Smooth muscle cell (in vitro differentiated cells): ENCODE measurements around the gene MGAT4D. TPM values are rescaled to one million over a fixed set of nuclear protein-coding genes. Genes with fewer than 3 reads are reported as not detected.
"Not testable (repeated sequence)": the region's sequence is repeated elsewhere in the genome, so short reads cannot be mapped to it uniquely, and the experiment has no call there.

Experiments
- DNase-seq: peaks from one replicate; lab custom pipeline; 2025; ENCODE audit not compliant: unreplicated experiment; lab: John Stamatoyannopoulos, UW
- H2AFZ ChIP-seq: fragments of 200-600 bp; sonication (generic); 2 replicates; pipeline ENCODE4 v1.6.0; 2016; ENCODE audit warnings: antibody characterized with exemption, low read depth, mild to moderate bottlenecking
- H3F3A ChIP-seq: fragments of 200-600 bp; sonication (generic); 2 replicates; pipeline ENCODE4 v1.6.0; 2017; ENCODE audit warnings: antibody characterized with exemption, low read depth
- H3K27ac ChIP-seq: fragments of 200-600 bp; sonication (generic); 2 replicates; pipeline ENCODE4 v1.5.1; 2016; ENCODE audit warnings: low read depth, mild to moderate bottlenecking
- H3K27me3 ChIP-seq: fragments of 200-600 bp; sonication (generic); 2 replicates; pipeline ENCODE4 v1.6.1; 2016; ENCODE audit warnings: low read depth, mild to moderate bottlenecking
- H3K36me3 ChIP-seq: fragments of 200-600 bp; sonication (generic); 2 replicates; pipeline ENCODE4 v1.5.1; 2016; ENCODE audit warnings: low read depth
- H3K4me1 ChIP-seq: fragments of 200-600 bp; sonication (generic); 2 replicates; pipeline ENCODE4 v1.5.1; 2016; ENCODE audit warnings: low read depth
- H3K4me2 ChIP-seq: fragments of 200-600 bp; sonication (generic); 2 replicates; pipeline ENCODE4 v1.6.0; 2016; ENCODE audit warnings: mild to moderate bottlenecking
- H3K4me3 ChIP-seq: fragments of 200-600 bp; sonication (generic); 2 replicates; pipeline ENCODE4 v1.5.1; 2016; ENCODE audit warnings: mild to moderate bottlenecking
- H3K79me2 ChIP-seq: fragments of 200-600 bp; sonication (generic); 2 replicates; pipeline ENCODE4 v1.6.0; 2016; ENCODE audit warnings: low read depth, mild to moderate bottlenecking
- H3K9ac ChIP-seq: fragments of 200-600 bp; sonication (generic); 2 replicates; pipeline ENCODE4 v1.6.0; 2016; ENCODE audit warnings: low read depth
- H3K9me3 ChIP-seq: fragments of 200-600 bp; sonication (generic); replicated peaks from 2 replicates; pipeline ENCODE4 v1.5.1; 2016; ENCODE audit warnings: low read depth
- H4K20me1 ChIP-seq: fragments of 200-600 bp; sonication (generic); 2 replicates; pipeline ENCODE4 v1.6.0; 2016; ENCODE audit warnings: low read depth
- WGBS: methylation state at CpG from one replicate; pipeline ENCODE4 v1.1.7; 2016; ENCODE audit warnings: low lambda C conversion rate; 5-methylcytosine and 5-hydroxymethylcytosine counted together
- polyA plus RNA-seq: library from polyadenylated mRNA; unstranded; fragments of >200 nt; fragmentation: Nextera tagmentation; extraction: Ambion mirVana; gene quantifications from 2 replicates; pipeline ENCODE4 v1.2.1, GENCODE V29; 2016
- total RNA-seq: library from RNA; depleted of rRNA; stranded (reverse); fragments of >200 nt; gene quantifications from 2 replicates; pipeline ENCODE4 v1.2.3, GENCODE V29; 2014
- TF ChIP-seq, protein P1 (sequence below): fragments of 200-600 bp; sonication (generic); IDR thresholded peaks from 2 replicates; pipeline ENCODE4 v1.5.1; 2017; ENCODE audit warnings: borderline replicate concordance, mild to moderate bottlenecking, antibody characterized with exemption; ENCODE audit not compliant: insufficient read depth, poor library complexity, severe bottlenecking

The MGAT4D gene
- total and polyA plus RNA-seq, 2 experiments from 2014 or later: not detected

GRCh38 chr4:140448830-140449229, 49.3 kb downstream of the MGAT4D start:
- DNase-seq: no peak

DNA sequence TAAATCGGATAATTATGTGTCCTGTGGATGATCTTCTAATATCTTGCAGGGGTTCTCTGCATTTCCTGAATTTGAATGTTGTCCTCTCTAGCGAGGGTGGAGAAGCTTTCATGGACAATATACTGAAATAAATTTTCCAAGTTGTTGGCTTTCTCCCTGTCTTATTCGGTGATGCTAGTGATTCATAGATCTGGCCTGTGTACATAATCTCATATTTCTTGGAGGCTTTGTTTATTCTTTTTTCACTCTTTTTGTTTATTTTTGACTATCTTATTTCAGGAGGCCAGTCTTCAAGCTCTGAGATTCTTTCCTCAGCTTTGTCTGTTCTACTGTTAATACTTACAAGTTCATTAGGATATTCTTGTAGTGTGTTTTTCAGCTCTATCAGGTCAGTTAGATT, 49.9 kb downstream of the MGAT4D start:
- Histone ChIP-seq H3K9ac (no peak overlapping the region), H3K36me3 (no peaks in the 10 kb centered on the region), H3F3A (no peaks in the 10 kb centered on the region), H2AFZ (no peak overlapping the region), H3K79me2 (no peaks in the 10 kb centered on the region), H3K4me1 (no peaks in the 10 kb centered on the region), H3K9me3 (no peaks in the 10 kb centered on the region), H3K27ac (no peak overlapping the region), H3K27me3 (peaks cover 12% of the 10 kb centered on the region), H3K4me2 (no peak overlapping the region), H4K20me1 (no peaks in the 10 kb centered on the region), H3K4me3 (no peak overlapping the region)
- no peak for DNase-seq
- TF ChIP-seq, protein P1, sequence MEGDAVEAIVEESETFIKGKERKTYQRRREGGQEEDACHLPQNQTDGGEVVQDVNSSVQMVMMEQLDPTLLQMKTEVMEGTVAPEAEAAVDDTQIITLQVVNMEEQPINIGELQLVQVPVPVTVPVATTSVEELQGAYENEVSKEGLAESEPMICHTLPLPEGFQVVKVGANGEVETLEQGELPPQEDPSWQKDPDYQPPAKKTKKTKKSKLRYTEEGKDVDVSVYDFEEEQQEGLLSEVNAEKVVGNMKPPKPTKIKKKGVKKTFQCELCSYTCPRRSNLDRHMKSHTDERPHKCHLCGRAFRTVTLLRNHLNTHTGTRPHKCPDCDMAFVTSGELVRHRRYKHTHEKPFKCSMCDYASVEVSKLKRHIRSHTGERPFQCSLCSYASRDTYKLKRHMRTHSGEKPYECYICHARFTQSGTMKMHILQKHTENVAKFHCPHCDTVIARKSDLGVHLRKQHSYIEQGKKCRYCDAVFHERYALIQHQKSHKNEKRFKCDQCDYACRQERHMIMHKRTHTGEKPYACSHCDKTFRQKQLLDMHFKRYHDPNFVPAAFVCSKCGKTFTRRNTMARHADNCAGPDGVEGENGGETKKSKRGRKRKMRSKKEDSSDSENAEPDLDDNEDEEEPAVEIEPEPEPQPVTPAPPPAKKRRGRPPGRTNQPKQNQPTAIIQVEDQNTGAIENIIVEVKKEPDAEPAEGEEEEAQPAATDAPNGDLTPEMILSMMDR: no peak
- WGBS: 57% methylated on average over 3 of the region's 3 CpGs

More at GRCh38 chr4:140448830-140449229, 49.3 kb downstream of the MGAT4D start:
- no peaks in the 10 kb centered on the region for H3K36me3 ChIP-seq
- no peak overlapping the region for H3K27ac ChIP-seq
- H3K27me3 ChIP-seq: peaks cover 16% of the 10 kb centered on the region
- TF ChIP-seq, protein P1: no peak
- H4K20me1 ChIP-seq: no peaks in the 10 kb centered on the region
- WGBS: 76% methylated on average over 2 of the region's 2 CpGs
- H3K4me1 ChIP-seq: no peaks in the 10 kb centered on the region
- H3K9ac ChIP-seq: no peak overlapping the region
- no peak overlapping the region for H2AFZ ChIP-seq
- H3K79me2 ChIP-seq: no peaks in the 10 kb centered on the region
- no peaks in the 10 kb centered on the region for H3K9me3 ChIP-seq
- no peak overlapping the region for H3K4me2 ChIP-seq
- H3K4me3 ChIP-seq: no peak overlapping the region
- no peaks in the 10 kb centered on the region for H3F3A ChIP-seq

- not testable (repeated sequence) for H4K20me1 ChIP-seq, DNase-seq
Measured at GRCh38 chr4:140444347-140444746, 53.7 kb downstream of the MGAT4D start.

DNA sequence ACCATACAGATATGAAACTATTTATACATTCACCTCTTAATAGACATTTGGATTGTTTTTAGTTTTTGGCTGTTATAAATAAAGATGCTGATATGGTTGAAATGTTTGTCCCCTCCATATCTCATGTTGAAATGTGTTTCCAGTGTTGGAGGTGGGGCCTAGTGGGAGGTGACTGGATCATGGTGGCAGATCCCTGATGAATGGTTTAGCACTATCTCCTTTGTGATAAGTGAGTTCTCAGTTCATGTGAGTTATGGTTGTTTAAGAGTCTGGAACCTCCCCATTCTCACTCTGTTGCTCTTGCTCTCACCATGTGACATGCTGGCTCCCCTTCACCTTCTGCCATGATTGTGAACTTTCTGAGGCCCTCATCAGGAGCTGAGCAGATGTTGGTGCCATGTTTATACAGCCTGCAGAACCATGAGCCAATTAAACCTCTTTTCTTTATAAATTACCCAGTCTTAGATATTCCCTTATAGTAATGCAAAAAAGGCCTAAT, 58.4 kb downstream of the MGAT4D start:
- Histone ChIP-seq H3K9ac (no peak overlapping the region), H3K27ac (no peak overlapping the region)
- TF ChIP-seq, protein P1: no peak

More at GRCh38 chr4:140444347-140444746, 53.7 kb downstream of the MGAT4D start:
- not testable (repeated sequence) for H3K4me2 ChIP-seq, H3K79me2 ChIP-seq, H3K36me3 ChIP-seq, H3K9me3 ChIP-seq, H3K4me3 ChIP-seq, H3K4me1 ChIP-seq, H3F3A ChIP-seq, H2AFZ ChIP-seq, H3K9ac ChIP-seq, H3K27ac ChIP-seq
- WGBS: 95% methylated on average over 4 of the region's 4 CpGs
- H3K27me3 ChIP-seq: peaks cover 23% of the 10 kb centered on the region

More for the DNA sequence above, 58.4 kb downstream of the MGAT4D start:
- Histone ChIP-seq H3K4me1 (no peaks in the 10 kb centered on the region), H4K20me1 (no peaks in the 10 kb centered on the region), H3K9me3 (no peaks in the 10 kb centered on the region), H2AFZ (no peak overlapping the region), H3K4me3 (no peak overlapping the region), H3K4me2 (no peak overlapping the region), H3K36me3 (no peaks in the 10 kb centered on the region), H3K27me3 (peaks cover 28% of the 10 kb centered on the region), H3F3A (no peaks in the 10 kb centered on the region), H3K79me2 (no peaks in the 10 kb centered on the region)
- DNase-seq: no peak
